NCI-H2196 treated with DMSO at 0.1 percent for 48 hours (cell line): Measurements from ENCODE around the gene PRELID3B.
"Not testable (repeated sequence)": the region's sequence is repeated elsewhere in the genome, so short reads cannot be mapped to it uniquely, and the experiment has no call there.

ENCODE experiments used
- DNase-seq: peaks from one replicate; lab custom pipeline; 2025; ENCODE audit not compliant: unreplicated experiment; lab: John Stamatoyannopoulos, UW

The PRELID3B gene

GRCh38 chr20:59026904-59027740 lies 15.5 kb downstream of the PRELID3B start:
- DNase-seq = no peak

- no peak for DNase-seq
These were observed 17.1 kb downstream of the PRELID3B start for GRCh38 chr20:59025511-59025910.

GRCh38 chr20:59025086-59025485 lies 17.5 kb downstream of the PRELID3B start:
- DNase-seq = no peak

- no peak for DNase-seq
These were observed 18.5 kb downstream of the PRELID3B start for GRCh38 chr20:59024111-59024530.

GRCh38 chr20:59023616-59024015 lies 19.0 kb downstream of the PRELID3B start:
- no peak for DNase-seq

GRCh38 chr20:59022754-59023153 lies 19.8 kb downstream of the PRELID3B start:
- DNase-seq = no peak

GRCh38 chr20:59020938-59021551 lies 21.5 kb downstream of the PRELID3B start:
- DNase-seq = no peak

GRCh38 chr20:59019217-59019616 lies 23.4 kb downstream of the PRELID3B start, which contains the start of gene TUBB1:
TUBB1 (plus strand) TSS chr20:59019429; CDS start chr20:59019523, 94 bp downstream.
- DNase-seq = no peak

- DNase-seq = no peak
These were observed 23.8 kb downstream of the PRELID3B start for GRCh38 chr20:59018817-59019216.

- no peak for DNase-seq
These were observed 24.9 kb downstream of the PRELID3B start for GRCh38 chr20:59017493-59018231.

GRCh38 chr20:59016795-59017492 lies 25.6 kb downstream of the PRELID3B start:
- no peak for DNase-seq

- no peak for DNase-seq
These were observed 26.5 kb downstream of the PRELID3B start for GRCh38 chr20:59015812-59016711.

- no peak for DNase-seq
These were observed 27.2 kb downstream of the PRELID3B start for GRCh38 chr20:59015411-59015810.

- DNase-seq = no peak
These were observed 27.8 kb downstream of the PRELID3B start for GRCh38 chr20:59014680-59015389.

- no peak for DNase-seq
These were observed 28.5 kb downstream of the PRELID3B start for GRCh38 chr20:59013959-59014608.

GRCh38 chr20:59013031-59013951 lies 29.3 kb downstream of the PRELID3B start:
- DNase-seq = no peak

- DNase-seq = not testable (repeated sequence)
These were observed 30.8 kb downstream of the PRELID3B start for GRCh38 chr20:59011874-59012157.
